HG03565 (cell line): ENCODE data around the gene PER2.

Source experiments
- ATAC-seq: cut with Tn5 transposase; IDR thresholded peaks from one replicate; pipeline ENCODE4 v1.9.1; 2021; ENCODE audit warnings: mild to moderate bottlenecking, moderate library complexity; ENCODE audit not compliant: unreplicated experiment

Gene PER2

DNA sequence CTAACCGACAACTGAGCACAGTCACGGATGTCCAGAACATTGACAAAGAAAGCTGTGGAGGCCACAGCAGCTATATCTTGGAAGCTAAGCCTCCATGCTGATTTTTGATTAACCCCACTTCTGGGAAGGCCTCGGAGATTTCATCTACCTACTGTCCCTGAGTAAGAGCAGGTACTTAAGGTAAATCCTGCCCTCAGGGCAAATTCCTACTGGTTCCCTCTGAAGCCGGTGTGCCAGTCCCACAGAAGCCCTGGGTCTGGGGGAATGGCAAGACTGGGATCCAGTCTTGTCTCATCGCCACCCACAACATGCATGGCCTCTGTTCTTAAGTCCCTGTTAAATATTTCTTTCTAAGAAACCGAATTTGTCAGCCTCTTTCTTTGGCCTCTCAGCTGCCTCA, 18.7 kb downstream of the PER2 start:
- ATAC-seq, result no peak

GRCh38 chr2:238267884-238268680, 20.3 kb downstream of the PER2 start:
- no peak for ATAC-seq

GRCh38 chr2:238267341-238267710, 21.1 kb downstream of the PER2 start:
- ATAC-seq, result no peak

DNA sequence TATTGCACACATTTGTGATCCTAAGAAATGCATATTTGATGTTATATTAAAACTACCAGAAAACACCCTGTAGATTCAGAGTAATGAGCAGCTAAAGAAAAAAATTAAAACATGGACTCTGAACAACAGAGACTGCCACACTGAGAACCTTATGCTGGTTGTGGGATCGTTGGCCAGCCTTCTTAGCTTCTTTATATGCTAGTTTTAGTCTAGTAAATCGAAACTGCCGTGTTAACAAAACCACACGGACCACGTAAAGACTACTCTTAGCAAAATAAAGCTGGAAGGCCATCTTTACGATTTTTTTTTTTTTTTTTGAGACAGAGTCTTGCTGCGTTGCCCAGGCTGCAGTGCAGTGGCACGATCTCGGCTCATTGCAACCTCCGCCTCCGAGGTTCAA, 22.8 kb downstream of the PER2 start:
- no peak for ATAC-seq

DNA sequence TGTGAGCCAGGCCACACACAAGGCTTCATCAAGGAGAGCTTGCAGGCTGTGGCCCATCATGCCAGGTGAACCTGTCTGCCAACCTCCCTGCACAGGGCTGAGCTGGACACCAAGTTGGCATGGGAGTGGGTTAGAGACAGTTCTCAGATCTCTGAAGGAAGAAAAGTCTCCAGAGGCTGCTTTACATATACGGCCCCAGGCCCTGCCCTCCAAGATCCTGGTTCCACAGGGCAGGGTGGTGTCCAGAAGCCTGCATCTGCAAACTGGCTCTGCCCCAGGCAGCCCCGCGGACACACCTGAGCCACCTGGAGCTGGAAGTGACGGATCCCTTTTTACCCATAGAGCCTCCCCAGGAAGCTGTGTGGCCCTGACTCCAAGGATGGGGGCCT, 24.3 kb downstream of the PER2 start:
- no peak for ATAC-seq

DNA sequence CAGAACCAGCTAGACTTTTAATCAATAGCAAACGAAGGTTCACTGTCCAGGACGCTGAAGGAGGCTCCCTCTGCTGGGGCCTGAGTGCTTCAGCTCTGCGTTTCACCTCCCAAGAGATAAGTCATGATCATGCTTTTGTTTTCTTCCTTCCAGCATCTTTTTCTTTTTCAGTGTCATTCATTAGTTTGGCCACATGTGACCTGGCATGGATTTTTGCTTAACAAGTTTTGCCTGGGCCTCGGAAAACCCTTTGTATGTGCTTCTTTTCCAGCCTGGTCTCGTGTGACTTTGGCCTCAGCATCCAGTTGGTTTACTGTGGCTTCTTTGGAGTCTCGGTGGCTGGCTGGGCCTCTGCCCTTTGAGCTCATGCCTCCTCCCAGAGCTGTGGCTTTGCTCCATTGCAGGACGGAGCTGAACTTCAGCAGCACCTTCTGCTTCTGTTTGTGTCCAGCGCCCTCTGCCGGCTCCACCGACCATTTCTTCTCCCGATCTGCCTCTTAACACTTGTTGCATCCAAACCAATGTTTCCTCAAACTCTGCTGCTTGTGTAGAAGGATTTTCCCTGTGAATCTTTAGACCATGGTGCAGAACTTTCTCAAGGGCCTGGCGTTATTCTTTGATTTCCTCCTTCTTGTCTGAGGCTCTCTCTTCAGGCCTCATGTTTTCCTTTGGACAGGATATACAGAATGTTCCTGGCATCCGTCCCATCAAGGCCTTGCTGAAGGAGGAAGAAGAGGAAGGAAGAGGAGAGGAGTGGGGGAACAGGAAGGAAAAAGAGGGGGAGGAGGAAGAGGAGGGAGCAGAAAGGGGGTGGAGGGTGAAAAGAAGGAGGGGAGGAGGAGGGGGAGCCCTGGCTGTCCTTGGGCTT, 25.0 kb downstream of the PER2 start:
- ATAC-seq, result no peak

DNA sequence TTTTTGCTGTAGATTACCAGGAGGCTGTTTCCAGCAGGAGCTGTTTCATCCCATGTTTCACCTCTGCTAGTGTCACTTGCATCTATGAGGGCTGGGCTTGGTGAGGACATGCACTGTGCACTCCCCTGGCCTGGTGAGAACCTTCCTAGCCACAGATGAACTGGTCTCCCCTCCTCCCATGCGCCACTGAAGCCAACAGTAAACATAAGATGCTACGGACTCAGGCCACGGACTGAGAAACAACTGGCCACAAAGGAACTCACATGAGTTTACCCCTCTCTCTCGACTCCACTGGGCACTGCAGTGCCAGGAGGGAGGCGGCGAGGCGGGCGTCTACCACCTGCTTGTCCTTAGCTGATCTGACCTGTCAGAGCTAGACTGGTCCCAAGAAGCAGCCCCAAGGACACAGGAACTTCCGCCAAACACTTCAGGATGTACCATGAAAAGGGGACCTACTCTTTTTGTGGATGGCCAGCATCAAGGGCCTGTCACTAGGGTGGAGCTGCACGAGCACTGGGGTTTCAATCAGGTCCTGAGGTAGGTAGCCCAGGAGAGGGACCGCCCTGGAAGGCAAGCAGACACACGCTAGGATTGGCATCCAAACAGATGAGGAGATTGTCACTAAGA, 25.8 kb downstream of the PER2 start:
- no peak for ATAC-seq

- ATAC-seq, result no peak
Observed at GRCh38 chr2:238261718-238262375, 26.6 kb downstream of the PER2 start.

DNA sequence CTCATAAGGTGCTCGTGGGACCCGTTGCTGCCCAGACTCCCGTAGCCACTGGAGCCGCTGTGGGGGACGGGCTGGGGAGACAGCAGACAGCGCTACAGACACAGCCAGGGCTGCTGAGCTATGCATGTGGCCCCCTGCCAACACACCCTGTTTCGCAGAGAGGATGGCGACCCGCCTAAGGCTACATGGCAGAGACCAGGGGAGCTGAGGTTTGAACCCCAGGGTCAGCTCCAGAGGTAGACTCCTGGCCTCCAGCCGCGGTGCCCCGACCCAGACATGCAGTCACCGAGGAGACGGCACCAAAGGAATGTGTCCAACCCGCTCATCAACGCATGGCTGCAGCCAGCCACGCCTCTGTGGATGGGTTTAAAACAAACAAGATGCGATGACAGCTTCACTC, 27.5 kb downstream of the PER2 start:
- no peak for ATAC-seq

- no peak for ATAC-seq
Observed at GRCh38 chr2:238259061-238260020, 29.1 kb downstream of the PER2 start.

- ATAC-seq, result no peak
Observed at GRCh38 chr2:238257786-238258700, 30.4 kb downstream of the PER2 start.

DNA sequence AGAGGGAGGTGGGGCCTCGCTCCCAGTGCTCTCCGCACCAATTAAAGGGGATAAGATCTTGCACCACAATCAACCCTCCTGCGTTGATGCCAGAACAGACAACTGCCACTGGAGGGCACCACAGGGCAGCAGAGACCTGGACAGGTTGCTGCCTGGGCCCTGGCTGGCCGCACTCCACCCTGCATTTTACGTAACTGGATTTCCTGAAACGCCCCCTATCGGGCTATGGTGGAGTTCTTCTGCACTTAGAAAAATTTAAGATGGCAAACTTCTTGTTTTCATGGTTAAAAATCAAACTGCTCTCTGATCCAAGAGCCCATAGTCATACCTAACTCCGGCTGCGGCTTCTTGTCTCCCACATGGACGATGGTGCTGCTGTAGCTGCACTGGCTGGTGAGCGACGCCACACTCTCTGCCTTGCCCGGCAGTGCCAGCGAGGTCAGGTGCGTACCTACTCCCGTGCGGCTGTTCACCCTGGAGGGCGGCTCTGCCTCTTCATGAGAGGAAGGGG, 31.8 kb downstream of the PER2 start:
- ATAC-seq, result no peak

DNA sequence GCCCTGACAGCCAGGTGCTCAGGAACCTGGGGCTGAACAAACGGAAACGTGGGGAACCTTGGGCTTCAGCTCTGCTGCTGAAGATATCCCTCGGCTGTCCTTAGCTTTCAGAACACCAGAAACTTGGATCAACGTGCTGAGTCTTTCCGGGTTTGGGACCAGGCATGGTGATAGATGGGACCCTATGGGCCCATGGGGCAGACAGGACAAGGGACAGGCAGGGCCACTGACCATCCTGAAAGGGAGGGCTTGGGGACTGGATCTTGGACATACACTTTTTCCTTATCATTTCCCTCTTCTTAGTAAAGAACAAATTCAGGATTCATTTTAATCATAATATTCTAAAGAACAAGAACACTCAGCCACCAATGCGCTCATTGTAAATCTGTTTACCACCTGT, 32.3 kb downstream of the PER2 start:
- no peak for ATAC-seq

- ATAC-seq, result no peak
Observed at GRCh38 chr2:238255636-238256035, 32.8 kb downstream of the PER2 start.

- ATAC-seq, result no peak
Observed at GRCh38 chr2:238255151-238255551, 33.3 kb downstream of the PER2 start.

GRCh38 chr2:238254095-238254723, 34.2 kb downstream of the PER2 start:
- no peak for ATAC-seq

DNA sequence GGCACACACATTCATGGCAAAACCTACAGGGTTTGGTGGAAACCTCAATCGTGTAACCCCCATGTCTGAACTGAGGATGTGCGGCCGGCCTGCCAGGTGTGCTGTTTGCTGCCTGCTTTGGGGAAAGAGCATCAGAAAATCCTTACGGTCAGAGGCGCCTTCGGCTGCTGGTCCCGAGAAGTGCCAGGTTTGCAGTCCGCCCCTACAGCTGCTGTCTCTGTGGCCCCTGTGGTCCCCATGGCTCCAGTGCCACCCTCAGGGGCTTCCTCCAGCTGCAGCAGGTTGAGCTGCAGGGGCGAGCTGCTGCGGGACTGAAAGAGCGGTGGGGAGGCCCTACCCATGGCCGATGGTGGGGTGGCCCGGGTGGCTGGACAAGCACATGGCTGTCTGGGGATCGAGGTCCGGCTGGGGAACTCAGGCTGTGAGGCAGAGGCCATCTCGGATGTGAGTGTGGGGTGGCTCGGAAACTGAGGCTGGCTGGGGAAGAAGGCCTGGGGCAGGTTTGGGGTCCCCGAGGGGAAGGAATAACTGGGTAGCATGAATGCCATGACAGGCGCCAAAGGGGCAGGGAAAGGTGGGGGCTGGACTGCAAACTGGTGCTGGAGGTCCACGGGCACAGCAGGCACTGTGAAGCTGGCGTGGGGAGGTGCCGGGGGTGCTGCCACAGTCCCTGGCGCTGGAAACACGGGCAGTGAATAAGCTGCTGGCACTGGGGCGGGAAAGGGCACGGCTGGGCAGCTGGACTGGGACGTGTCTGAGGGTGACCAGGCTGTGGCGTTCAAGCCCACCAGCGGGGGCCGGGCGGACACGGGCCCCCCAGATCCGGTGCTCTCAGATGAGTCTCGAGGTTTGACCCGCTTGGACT, 35.4 kb downstream of the PER2 start:
- ATAC-seq, result no peak
